DND-41 (cell line): ENCODE data around the gene ROMO1.

Experiments
- CTCF ChIP-seq: IDR thresholded peaks from 2 replicates; pipeline ENCODE4 v1.5.1; 2012; ENCODE audit warnings: borderline replicate concordance, low read length, moderate library complexity, mild to moderate bottlenecking; ENCODE audit not compliant: poor library complexity, severe bottlenecking; ENCODE audit errors: extremely low read depth
- EZH2 ChIP-seq: IDR thresholded peaks from 3 replicates; pipeline ENCODE4 v1.6.1; 2012; ENCODE audit warnings: borderline replicate concordance, low read depth, mild to moderate bottlenecking, moderate library complexity, low read length, inconsistent platforms; ENCODE audit not compliant: severe bottlenecking

GRCh38 chr20:35731469-35731788, 32.2 kb downstream of the ROMO1 start:
- TF ChIP-seq CTCF (no peak), EZH2 (no peak)
